OCI-LY1 (cell line): Measurements from ENCODE around the gene TBC1D10A.

Source experiments
- H2AFZ ChIP-seq: fragments of 200-600 bp; sonication (generic), shearing (Covaris generic); 2 replicates; pipeline ENCODE4 v1.6.0; 2014; ENCODE audit warnings: antibody characterized with exemption, mild to moderate bottlenecking, low read length
- H3F3A ChIP-seq: fragments of 200-600 bp; sonication (generic), shearing (Covaris generic); 2 replicates; pipeline ENCODE4 v1.6.0; 2014; ENCODE audit warnings: mild to moderate bottlenecking, antibody characterized with exemption, low read length, moderate library complexity; ENCODE audit not compliant: insufficient read depth
- H3K27ac ChIP-seq: fragments of 200-600 bp; sonication (generic); 2 replicates; pipeline ENCODE4 v1.5.1; 2014; ENCODE audit warnings: low read length, mixed run types, mild to moderate bottlenecking, low read depth; ENCODE audit not compliant: poor library complexity, severe bottlenecking
- H3K27me3 ChIP-seq: fragments of 200-600 bp; sonication (generic); 2 replicates; pipeline ENCODE4 v1.6.0; 2014; ENCODE audit warnings: antibody characterized with exemption, mild to moderate bottlenecking, low read length, moderate library complexity; ENCODE audit not compliant: insufficient read depth
- H3K36me3 ChIP-seq: fragments of 200-600 bp; sonication (generic); 2 replicates; pipeline ENCODE4 v1.6.1; 2014; ENCODE audit warnings: mild to moderate bottlenecking, antibody characterized with exemption, low read length, moderate library complexity, mixed read lengths; ENCODE audit not compliant: insufficient read depth
- H3K4me1 ChIP-seq: fragments of 200-600 bp; sonication (generic); 2 replicates; pipeline ENCODE4 v1.5.1; 2014; ENCODE audit warnings: mild to moderate bottlenecking, low read length, moderate library complexity; ENCODE audit not compliant: insufficient read depth, severe bottlenecking
- H3K4me2 ChIP-seq: fragments of 200-600 bp; sonication (generic), shearing (Covaris generic); 2 replicates; pipeline ENCODE4 v1.6.1; 2014; ENCODE audit warnings: low read length
- H3K4me3 ChIP-seq: fragments of 200-600 bp; sonication (generic); 2 replicates; pipeline ENCODE4 v1.5.1; 2014; ENCODE audit warnings: low read length, low read depth, mild to moderate bottlenecking, mixed read lengths; ENCODE audit not compliant: poor library complexity, severe bottlenecking
- H3K79me2 ChIP-seq: fragments of 200-600 bp; shearing (Covaris generic); 2 replicates; pipeline ENCODE4 v1.6.1; 2016; ENCODE audit warnings: mixed run types, low read length, mixed read lengths; ENCODE audit not compliant: insufficient read depth
- H3K9ac ChIP-seq: fragments of 200-600 bp; sonication (generic), shearing (Covaris generic); 2 replicates; pipeline ENCODE4 v1.6.1; 2014; ENCODE audit warnings: mild to moderate bottlenecking, low read length, mixed read lengths
- H3K9me2 ChIP-seq: fragments of 200-600 bp; sonication (generic), shearing (Covaris generic); 2 replicates; pipeline ENCODE4 v1.6.1; 2014; ENCODE audit warnings: low read depth, mild to moderate bottlenecking, low read length, mixed read lengths
- H3K9me3 ChIP-seq: fragments of 200-600 bp; shearing (Covaris generic); 2 replicates; pipeline ENCODE4 v1.6.1; 2014; ENCODE audit warnings: low read length, mixed read lengths
- H4K20me1 ChIP-seq: fragments of 200-600 bp; sonication (generic), shearing (Covaris generic); 2 replicates; pipeline ENCODE4 v1.6.0; 2016; ENCODE audit warnings: mild to moderate bottlenecking, low read length; ENCODE audit not compliant: insufficient read depth
- EZH2 ChIP-seq: fragments of 200-600 bp; sonication (generic), shearing (Covaris generic); IDR thresholded peaks from 2 replicates; pipeline ENCODE4 v1.8.0; 2017; ENCODE audit warnings: borderline replicate concordance, mixed run types, mild to moderate bottlenecking, antibody characterized with exemption, low read length, moderate library complexity, mixed read lengths
- TF ChIP-seq, protein P1 (sequence below): fragments of 200-600 bp; sonication (generic), shearing (Covaris generic); IDR thresholded peaks from 2 replicates; pipeline ENCODE4 v1.5.1; 2017; ENCODE audit warnings: mild to moderate bottlenecking, antibody characterized with exemption, low read length, moderate library complexity, mixed read lengths

The TBC1D10A gene

DNA sequence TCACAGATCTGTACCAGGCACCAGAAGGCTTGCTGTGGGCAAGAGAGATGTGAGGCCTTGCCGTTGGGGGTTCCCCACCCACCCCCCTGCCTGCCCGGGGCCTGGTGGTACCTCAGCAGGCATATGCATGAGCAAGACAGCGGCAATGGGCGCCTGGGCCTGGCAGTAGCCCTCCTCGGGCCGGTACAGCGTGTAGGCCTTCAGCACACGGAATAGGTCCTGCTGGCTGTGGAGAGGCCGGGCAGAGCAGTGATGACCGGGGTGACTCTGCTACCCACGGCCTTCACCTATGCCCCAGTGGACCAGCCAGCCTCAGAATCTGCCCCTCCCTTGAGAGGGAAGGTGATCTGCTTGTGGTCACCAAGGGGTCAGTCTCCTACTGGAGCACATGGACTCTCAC is 31.9 kb downstream of the TBC1D10A start:
- H2AFZ ChIP-seq, result no peak overlapping the region
- no peaks in the 10 kb centered on the region for H3K79me2 ChIP-seq
- H3K27ac ChIP-seq, result no peak overlapping the region
- H4K20me1 ChIP-seq, result no peaks in the 10 kb centered on the region
- no peaks in the 10 kb centered on the region for H3F3A ChIP-seq
- no peak for TF ChIP-seq EZH2
- TF ChIP-seq, protein P1, sequence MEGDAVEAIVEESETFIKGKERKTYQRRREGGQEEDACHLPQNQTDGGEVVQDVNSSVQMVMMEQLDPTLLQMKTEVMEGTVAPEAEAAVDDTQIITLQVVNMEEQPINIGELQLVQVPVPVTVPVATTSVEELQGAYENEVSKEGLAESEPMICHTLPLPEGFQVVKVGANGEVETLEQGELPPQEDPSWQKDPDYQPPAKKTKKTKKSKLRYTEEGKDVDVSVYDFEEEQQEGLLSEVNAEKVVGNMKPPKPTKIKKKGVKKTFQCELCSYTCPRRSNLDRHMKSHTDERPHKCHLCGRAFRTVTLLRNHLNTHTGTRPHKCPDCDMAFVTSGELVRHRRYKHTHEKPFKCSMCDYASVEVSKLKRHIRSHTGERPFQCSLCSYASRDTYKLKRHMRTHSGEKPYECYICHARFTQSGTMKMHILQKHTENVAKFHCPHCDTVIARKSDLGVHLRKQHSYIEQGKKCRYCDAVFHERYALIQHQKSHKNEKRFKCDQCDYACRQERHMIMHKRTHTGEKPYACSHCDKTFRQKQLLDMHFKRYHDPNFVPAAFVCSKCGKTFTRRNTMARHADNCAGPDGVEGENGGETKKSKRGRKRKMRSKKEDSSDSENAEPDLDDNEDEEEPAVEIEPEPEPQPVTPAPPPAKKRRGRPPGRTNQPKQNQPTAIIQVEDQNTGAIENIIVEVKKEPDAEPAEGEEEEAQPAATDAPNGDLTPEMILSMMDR, result no peak
- H3K36me3 ChIP-seq, result peaks cover 11% of the 10 kb centered on the region; the same call in 1 of the 2 replicates
- peaks cover 17% of the 10 kb centered on the region for H3K4me1 ChIP-seq
- no peak overlapping the region for H3K4me2 ChIP-seq
- H3K4me3 ChIP-seq, result no peak overlapping the region
- H3K9me2 ChIP-seq, result no peaks in the 10 kb centered on the region
- H3K9me3 ChIP-seq, result no peaks in the 10 kb centered on the region
- H3K9ac ChIP-seq, result no peak overlapping the region
- no peaks in the 10 kb centered on the region for H3K27me3 ChIP-seq

DNA sequence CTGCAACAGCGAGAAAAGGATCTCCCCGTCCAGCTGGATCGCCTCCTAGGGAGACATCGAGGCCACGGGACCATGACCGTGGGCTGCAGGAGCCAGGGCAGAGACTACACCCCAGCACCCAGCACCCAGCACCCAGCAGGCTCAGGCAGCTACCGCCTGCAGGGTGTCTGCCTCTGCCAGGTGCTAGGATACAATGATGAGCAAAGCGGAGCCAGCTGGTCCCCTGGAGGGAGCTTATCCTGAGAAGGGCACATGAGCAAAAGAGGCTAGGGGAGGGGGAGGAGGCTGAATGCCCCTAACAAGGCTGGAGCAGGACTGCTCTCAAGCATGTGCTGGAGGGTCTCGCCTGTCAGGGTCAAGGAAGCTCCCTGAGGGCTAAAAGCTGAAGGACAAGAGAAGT is 32.7 kb downstream of the TBC1D10A start:
- H3F3A ChIP-seq, result no peaks in the 10 kb centered on the region
- TF ChIP-seq, protein P1, result no peak
- TF ChIP-seq EZH2, result no peak
- peaks cover 11% of the 10 kb centered on the region; the same call in 1 of the 2 replicates for H3K36me3 ChIP-seq
- H3K27ac ChIP-seq, result no peak overlapping the region
- H3K27me3 ChIP-seq, result no peaks in the 10 kb centered on the region
- H3K4me2 ChIP-seq, result no peak overlapping the region
- no peaks in the 10 kb centered on the region for H3K79me2 ChIP-seq
- H3K9me2 ChIP-seq, result no peaks in the 10 kb centered on the region
- no peaks in the 10 kb centered on the region for H3K9me3 ChIP-seq
- H4K20me1 ChIP-seq, result no peaks in the 10 kb centered on the region
- H3K4me3 ChIP-seq, result no peak overlapping the region
- H2AFZ ChIP-seq, result no peak overlapping the region
- peaks cover 19% of the 10 kb centered on the region for H3K4me1 ChIP-seq
- H3K9ac ChIP-seq, result no peak overlapping the region

DNA sequence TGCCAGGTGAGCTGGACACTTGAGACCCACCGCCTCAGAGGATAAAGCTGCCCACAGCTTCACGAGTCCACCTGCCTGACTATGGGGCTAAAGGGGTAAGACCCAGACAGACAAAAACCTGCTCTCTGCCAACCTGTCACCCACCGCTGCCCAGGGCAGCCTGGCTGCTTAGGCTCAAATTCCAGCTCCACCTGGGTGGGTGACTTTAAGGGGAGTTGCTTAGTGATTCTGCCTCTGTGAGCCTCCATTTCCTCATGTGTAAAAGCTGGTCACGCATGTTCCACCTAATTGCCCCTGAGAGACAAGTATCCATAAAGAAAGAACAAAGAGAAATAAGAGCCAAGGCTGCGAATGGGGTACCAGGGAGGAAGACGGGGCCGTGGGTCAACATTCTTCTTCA is 33.7 kb downstream of the TBC1D10A start:
- Histone ChIP-seq H3K79me2 (no peaks in the 10 kb centered on the region), H3K4me3 (no peak overlapping the region), H3K9ac (no peak overlapping the region), H3F3A (no peaks in the 10 kb centered on the region), H3K4me2 (no peak overlapping the region), H3K27me3 (no peaks in the 10 kb centered on the region), H3K9me3 (no peaks in the 10 kb centered on the region), H3K9me2 (no peaks in the 10 kb centered on the region), H3K27ac (no peak overlapping the region), H3K4me1 (peaks cover 26% of the 10 kb centered on the region), H2AFZ (no peak overlapping the region), H3K36me3 (peaks cover 11% of the 10 kb centered on the region; the same call in 1 of the 2 replicates), H4K20me1 (no peaks in the 10 kb centered on the region)
- TF ChIP-seq, protein P1, result no peak
- TF ChIP-seq EZH2, result no peak
